ENCODE data around the gene LAMP5.

- TF ChIP-seq CTCF (IDR thresholded peaks at IDR 0.05; ENCODE audit: low read depth, low read length, poor library complexity, severe bottlenecking) = no peak
- TF ChIP-seq EZH2phosphoT487 (IDR thresholded peaks at IDR 0.05; ENCODE audit: borderline replicate concordance, low read length) = no peak
Measured at GRCh38 chr20:9507544-9508239, 6.7 kb upstream of the LAMP5 start.

Data from DOHH2 (cell line).